Measurements from ENCODE around the gene MAN1B1. TPM values are rescaled to one million over a fixed set of nuclear protein-coding genes. Genes with fewer than 3 reads are reported as not detected.

The MAN1B1 gene
- total RNA-seq, 1 donor from 2014 or later, result 57.8 TPM

- DNase-seq (ENCODE audit: low spot score), result no peak
These were observed 18.0 kb upstream of the MAN1B1 start for GRCh38 chr9:137068539-137069507.

- DNase-seq (ENCODE audit: low spot score), result no peak
These were observed 17.2 kb upstream of the MAN1B1 start for GRCh38 chr9:137069508-137070091.

GRCh38 chr9:137070201-137070905 is 16.4 kb upstream of the MAN1B1 start, which contains the start of gene SAPCD2:
Gene SAPCD2 (minus strand): TSS chr9:137070557. CDS start chr9:137070460, 97 bp downstream.
- peak; percentile 88 for DNase-seq (ENCODE audit: low spot score)

- DNase-seq (ENCODE audit: low spot score), result no peak
These were observed 15.9 kb upstream of the MAN1B1 start for GRCh38 chr9:137070906-137071275.

- no peak for DNase-seq (ENCODE audit: low spot score)
These were observed 15.5 kb upstream of the MAN1B1 start for GRCh38 chr9:137071282-137071681.

GRCh38 chr9:137073992-137074399 is 12.8 kb upstream of the MAN1B1 start:
- no peak for DNase-seq (ENCODE audit: low spot score)

- DNase-seq (ENCODE audit: low spot score), result no peak
These were observed 12.0 kb upstream of the MAN1B1 start for GRCh38 chr9:137074657-137075274.

DNA sequence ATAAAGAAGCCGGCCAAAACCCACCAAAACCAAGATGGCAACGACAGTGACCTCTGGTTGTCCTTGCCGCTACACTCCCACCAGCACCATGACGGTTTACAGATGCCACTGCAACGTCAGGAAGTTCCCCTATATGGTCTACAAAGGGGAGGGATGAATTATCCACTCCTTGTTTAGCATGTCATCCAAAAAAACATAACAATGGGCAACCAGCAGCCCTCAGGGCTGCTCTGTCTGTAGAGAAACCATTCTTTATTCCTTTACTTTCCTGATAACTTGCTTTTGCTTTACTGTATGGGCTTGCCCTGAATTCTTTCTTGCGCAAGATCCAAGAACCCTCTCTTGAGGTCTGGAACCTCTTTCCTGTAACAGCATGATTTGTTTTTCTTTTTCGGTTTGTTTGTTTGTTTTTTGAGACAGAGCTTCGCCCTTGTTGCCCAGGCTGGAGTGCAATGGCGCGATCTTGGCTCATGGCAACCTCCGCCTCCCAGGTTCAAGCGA is 11.5 kb upstream of the MAN1B1 start:
- no peak for DNase-seq (ENCODE audit: low spot score)

DNA sequence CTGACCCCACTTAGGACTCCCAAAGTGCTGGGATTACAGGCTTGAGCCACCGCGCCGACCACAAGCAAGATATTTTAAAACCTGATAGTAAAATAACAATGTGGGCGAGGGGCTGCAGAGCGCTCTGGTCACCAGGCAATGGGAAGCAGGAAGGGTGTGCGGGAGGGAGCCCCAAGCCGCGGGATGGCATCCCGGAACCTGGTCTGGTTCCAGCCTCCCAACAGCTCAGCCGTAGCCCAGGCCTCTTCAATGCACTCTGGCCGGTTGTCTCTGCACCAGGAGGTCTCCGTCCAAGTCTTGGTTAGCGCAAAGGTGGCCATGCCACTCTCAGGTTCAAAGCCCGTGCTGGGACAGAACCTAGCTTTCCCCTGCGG is 10.2 kb upstream of the MAN1B1 start:
- peak; percentile 47 for DNase-seq (ENCODE audit: low spot score)

GRCh38 chr9:137077010-137077747 is 9.6 kb upstream of the MAN1B1 start, which contains the start of gene UAP1L1:
Gene UAP1L1 (plus strand): TSS chr9:137077517. CDS start chr9:137077533, 16 bp downstream.
- peak; percentile 80 for DNase-seq (ENCODE audit: low spot score)

- peak; percentile 53 for DNase-seq (ENCODE audit: low spot score)
These were observed 8.8 kb upstream of the MAN1B1 start for GRCh38 chr9:137077758-137078693.

DNA sequence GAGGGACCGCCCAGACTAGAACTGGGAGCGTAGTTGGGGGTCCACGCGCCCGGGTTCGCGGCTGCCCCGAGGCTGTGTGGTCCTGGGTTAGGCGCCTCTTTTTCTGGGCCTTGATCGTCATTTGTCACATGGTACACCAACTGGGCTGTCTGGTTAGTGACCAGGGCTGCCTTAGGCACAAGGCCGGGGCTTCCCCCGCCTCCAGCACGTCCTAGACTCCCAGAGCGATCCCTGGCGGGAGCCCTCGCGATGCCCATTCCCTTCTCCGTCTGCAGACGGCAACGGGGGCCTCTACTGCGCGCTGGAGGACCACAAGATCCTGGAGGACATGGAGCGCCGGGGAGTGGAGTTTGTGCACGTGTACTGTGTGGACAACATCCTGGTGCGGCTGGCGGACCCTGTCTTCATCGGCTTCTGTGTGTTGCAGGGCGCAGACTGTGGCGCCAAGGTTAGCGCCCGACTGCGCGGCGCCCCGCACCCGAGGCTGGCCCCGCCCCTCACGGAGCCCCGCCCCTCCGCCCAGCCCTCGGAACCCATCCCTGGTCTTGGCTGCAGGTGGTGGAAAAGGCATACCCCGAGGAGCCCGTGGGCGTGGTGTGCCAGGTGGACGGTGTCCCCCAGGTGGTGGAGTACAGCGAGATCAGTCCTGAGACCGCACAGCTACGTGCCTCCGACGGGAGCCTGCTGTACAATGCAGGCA is 7.9 kb upstream of the MAN1B1 start:
- DNase-seq (ENCODE audit: low spot score), result no peak

DNA sequence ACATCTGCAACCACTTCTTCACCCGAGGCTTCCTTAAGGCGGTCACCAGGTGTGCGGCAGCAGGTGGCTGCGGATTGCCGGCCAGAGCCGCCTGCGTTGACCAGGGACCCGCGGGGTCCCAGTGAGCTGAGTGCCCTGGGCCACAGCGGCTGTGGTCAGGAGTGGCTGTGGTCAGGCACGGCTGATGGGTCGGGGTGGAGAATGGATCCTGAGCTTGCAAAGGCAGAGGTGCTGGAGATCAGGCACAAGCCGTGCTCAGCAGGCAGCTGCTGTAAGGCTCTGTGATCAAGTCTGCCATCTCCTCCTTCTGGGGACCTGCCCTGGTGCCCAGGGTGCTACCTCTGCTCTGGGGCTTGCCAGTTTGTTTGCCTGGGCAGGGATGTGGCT is 7.4 kb upstream of the MAN1B1 start:
- DNase-seq (ENCODE audit: low spot score), result no peak

DNA sequence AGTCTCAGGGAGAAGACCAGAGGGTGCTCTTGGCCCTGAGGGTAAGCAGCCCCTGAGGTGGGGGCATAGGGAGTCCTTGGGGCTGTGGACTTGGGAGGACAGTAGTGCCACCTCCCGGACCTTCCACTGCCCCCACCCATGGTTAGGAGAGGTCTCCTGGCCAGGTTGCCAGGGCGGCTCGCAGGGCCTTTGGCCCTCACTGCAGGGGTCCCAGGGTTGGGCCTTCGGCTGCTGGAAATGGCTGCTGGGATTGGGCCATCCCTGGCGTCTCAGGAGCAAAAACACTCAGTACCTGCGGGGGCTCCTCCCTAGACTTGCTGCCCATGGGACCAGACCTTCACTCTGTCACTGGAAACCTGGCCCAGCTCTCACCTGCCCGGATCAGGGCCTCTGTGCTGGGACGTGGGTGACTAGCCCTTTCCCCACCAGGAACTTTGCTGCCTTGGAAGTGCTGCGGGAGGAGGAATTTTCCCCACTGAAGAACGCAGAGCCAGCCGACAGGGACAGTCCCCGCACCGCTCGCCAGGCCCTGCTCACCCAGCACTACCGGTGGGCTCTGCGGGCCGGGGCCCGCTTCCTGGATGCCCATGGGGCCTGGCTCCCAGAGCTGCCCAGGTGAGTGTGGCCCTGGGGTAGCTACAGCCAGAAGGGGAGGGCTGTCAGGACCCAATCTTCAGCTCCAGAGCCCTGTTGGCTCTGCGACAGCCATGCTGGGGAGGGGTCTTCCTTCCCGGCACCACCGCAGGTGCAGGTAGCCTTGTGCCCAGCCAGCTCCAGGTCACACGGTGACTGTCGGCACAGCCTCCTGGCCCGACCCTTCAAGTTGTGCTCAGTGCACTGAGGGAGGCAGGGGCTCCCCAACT is 6.3 kb upstream of the MAN1B1 start:
- no peak for DNase-seq (ENCODE audit: low spot score)

GRCh38 chr9:137082222-137082924 is 4.4 kb upstream of the MAN1B1 start:
- DNase-seq (ENCODE audit: low spot score), result no peak

DNA sequence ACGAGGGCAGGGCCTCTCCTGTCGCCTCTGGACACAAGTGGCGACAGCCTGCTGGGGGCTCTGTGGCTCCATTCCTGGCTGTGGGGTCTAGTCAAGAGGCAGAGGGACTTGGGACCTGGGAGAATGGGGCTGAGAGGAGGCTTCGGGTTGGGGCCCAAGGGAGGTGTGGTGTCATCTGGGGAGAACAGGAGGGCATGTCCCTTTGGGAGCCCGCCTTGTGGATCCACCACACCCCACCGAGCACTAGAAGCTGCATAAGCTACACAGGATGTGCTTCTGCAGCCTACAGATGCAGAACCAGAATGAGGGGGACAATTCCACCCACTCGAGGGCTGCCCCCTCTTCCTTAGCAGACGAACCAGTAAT is 3.9 kb upstream of the MAN1B1 start:
- no peak for DNase-seq (ENCODE audit: low spot score)

GRCh38 chr9:137083394-137084004 is 3.3 kb upstream of the MAN1B1 start:
- DNase-seq (ENCODE audit: low spot score), result peak; percentile 63
